ENCODE data around the gene TPRG1L.
"Not testable (repeated sequence)": the region's sequence is repeated elsewhere in the genome, so short reads cannot be mapped to it uniquely, and the experiment has no call there.

TPRG1L gene

GRCh38 chr1:3609769-3610526, 14.9 kb upstream of the TPRG1L start:
- DNase-seq = no peak

GRCh38 chr1:3610527-3611169, 14.2 kb upstream of the TPRG1L start:
- DNase-seq = no peak

GRCh38 chr1:3611170-3612019, 13.4 kb upstream of the TPRG1L start, which contains the start of gene MEGF6:
Gene MEGF6, minus strand, starts transcription at chr1:3611508. Its CDS starts 240 bp downstream, at chr1:3611268.
- no peak for DNase-seq

DNA sequence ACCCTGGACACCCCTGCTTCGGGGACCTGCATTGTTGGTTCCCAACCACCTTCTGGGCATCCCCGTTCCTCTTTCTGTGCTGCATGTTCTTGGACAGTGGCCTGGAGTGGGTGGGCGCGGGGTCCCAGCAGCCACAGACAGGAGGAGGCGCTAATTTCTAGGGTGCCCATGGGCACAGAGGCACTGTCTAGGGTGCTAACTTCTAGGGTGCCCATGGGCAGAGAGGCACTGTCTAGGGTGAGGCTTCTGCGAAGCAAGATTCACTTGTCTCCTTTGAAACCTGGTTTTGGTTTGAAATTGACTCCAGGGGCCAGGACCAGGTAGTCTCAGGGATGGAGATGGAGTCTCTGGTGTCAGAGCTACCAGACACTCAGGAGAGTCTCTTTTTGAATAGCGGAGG, 12.7 kb upstream of the TPRG1L start:
- no peak for DNase-seq

DNA sequence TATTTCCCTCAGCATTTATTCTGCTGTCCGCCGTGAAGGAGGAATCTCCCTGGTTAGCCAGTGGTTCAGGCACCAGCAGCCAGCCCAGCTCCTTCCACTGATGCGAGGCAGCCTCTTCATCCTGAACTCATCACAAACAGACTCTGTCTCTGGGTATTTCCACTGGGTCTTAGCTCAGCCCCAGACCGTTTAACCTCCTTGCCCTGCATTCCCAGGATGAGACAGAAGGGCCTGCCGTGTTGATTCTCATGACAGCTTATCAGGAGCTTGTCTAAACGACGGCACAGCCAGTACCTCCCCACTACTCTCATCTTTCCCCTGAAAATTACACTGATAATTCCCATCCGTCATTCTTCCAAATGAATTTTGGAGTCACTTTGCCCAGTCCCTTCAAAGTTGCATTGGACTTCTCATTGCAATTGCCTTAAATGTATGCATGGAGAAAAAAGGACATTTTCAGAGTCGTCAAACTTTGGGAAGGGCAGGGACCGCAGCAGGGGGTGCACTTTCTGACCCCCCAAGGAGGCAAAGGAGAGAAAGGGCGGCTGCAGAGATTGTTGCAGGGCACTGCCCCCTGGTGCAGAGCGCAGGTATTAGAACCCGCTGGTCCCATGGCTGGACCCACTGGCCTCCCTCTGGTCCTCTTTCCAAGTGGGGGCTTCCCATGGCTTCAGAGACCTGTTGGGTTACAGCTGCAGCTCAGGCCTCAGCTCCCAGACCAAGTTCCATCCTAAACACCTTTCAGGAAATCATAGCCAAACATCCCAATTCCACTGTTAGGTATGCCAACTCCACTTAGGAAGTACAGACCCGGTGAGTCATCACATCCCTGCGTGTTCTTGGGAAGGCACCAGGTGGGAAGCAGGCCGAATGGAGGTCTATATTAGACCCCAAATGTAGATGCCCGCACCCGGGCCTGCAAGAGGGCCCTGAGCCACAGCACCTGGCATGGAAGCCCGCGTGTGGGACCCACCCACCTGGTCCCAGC, 9.8 kb upstream of the TPRG1L start:
- DNase-seq = no peak

DNA sequence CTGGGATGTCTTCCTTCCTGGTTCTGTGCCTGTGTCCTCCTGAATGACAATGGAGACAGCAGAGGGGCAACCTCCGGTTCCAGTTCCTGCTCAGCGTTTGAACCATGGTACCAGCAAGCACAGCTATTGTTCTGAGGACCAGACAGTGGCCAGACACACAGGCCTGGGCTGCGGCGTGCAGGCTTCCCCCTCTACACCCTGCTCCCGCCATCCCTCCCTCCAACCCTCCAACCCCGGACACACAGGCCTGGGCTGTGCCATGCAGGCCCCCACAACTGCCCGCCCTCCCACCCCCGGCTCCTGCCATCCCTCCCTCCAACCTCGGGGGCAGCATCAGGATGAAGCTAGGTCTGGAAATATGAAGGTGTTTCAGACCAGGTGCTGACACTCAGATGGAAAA, 8.0 kb upstream of the TPRG1L start:
- DNase-seq = no peak

DNA sequence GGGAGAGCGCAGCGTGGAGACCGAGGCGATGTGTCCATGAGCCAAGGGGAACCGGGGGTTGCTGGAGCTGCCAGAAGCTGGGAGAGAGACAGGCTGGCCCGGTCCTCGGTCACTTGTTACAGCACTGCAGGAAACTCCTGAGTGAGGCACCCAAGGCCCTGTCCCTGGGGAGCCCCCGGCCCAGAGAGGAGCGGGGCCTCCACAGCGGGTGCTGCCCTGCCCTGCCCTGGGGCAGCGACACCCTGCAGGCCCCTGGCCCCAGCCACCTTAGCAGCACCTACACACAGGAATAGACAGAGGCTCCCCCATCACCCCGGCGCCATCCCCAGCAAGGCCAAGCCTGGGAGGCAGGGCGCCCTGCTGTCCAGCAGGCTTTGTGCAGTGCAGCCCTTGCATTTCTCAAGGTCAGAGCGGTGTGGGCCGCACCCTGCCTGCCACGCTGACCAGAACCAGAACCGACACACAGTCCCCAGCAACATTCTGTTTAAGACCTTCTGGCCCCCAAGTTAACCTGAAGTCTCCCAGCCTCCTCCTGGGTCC, 6.9 kb upstream of the TPRG1L start:
- DNase-seq = no peak

DNA sequence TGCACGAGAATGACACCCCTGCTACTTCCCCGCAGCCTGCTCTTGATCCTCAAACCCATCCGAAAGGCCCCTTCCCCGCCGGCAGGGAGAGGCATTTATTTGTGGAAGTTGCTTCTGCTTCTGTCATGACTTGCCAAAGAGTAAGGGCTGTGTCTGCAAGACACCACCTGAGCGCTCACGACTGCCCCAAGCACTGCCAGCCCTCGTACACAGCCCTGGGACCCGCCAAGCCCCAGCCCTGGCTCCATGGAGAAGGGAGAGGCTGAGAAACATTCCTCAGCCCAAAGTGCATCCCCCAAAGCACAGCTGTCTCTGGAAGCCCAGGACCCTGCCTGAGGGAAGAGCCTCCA, 6.3 kb upstream of the TPRG1L start:
- no peak for DNase-seq

GRCh38 chr1:3618881-3619671, 5.7 kb upstream of the TPRG1L start:
- DNase-seq = no peak

GRCh38 chr1:3620708-3621107, 4.1 kb upstream of the TPRG1L start:
- DNase-seq = no peak

DNA sequence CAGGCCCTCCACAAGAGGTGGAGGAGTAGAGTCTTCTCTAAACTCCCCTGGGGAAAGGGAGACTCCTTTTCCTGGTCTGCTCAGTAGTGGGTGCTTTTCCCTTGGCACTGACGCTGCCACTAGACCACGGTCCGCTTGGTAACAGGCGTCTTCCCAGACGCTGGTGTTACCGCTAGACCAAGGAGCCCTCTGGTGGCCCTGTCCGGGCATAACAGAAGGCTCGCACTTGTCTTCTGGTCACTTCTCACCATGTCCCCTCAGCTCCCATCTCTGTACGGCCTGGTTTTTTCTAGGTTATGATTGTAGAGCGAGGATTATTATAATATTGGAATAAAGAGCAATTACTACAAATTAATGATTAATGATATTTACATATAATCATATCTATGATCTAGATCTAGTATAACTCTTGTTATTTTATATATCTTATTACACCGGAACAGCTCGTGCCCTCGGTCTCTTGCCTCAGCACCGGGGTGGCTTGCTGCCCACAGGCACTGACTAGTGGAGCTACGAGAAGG, 3.6 kb upstream of the TPRG1L start:
- DNase-seq = not testable (repeated sequence)

DNA sequence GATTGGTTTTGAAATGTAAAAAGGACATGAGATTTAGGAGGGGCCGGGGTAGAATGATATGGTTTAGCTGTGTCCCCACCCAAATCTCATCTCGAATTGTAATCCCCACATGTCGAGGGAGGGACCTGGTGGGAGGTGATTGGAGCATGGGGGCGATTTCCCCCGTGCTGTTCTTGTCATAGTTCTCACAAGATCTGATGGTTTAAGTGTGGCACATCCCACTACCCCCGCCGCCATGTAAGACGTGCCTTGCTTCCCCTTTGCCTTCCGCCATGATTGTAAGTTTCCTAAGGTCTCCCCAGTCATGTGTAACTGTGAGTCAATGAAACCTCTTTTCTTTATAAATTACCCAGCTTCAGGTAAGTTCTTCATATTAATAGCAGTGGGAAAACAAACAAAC, 2.7 kb upstream of the TPRG1L start:
- not testable (repeated sequence) for DNase-seq

DNA sequence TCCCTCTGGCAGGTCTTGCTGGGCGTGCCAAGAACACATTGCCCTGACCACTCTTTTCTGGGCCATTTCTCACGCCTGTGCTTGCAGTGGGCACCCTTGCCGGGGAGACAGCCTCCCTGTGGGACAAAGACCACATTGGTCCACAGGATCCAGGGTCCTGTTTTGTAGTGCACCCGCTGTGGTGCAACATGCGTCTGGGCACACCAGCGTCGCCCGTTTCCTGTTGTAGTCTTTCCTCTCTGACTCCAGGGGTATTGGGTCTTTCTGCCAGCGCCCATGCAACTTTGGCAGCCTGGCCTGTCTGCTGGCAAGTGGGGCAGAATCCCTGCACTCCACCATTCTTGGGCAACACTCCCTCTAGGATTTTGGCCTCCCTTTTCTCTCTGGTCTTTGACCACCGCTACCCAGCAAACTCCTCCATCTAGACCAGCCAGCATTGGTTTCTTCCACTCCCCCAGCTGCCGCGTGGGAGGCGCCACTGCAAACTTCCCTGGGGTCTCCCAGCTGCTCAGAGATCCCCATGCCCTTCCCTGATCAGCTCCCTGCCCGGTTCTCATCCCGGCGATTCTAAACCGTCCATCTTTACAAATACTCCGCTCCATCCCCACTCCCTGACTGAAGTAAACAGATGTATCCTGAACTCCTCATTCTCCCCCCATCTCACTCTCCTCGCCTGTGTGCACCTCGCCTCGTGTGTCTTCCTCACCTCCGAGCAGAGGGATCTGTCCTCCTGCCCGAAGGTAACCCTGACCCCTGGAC, 1.2 kb upstream of the TPRG1L start:
- DNase-seq = no peak

DNA sequence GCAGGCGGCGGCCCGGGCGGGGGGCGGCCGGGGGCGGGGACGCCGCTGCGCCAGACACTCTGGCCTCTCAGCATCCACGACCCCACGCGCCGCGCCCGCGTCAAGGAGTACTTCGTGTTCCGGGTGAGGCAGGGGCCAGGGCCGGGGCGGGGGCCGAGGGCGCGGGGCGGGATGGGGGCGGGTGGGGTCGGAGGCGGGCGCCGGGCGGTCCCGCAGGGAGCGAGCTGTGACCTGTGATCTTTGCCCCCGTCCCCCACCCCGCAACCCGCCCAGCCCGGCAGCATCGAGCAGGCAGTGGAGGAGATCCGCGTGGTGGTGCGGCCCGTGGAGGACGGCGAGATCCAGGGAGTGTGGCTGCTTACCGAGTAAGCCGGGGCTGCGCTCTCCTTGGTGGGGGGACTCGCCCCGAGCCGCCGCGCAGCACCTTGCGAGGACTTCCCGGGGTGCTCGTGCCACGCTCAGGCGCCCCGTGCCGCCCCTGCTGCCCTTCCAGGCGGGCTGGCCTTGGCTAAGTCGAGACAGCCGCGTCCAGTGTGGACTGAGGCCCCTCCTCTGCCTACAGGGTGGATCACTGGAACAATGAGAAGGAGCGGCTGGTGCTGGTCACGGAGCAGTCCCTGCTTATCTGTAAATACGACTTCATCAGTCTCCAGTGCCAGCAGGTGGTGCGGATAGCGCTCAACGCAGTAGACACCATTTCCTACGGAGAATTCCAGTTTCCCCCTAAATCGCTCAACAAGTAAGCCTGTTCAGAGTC, 514 bp downstream of the TPRG1L start:
- DNase-seq = no peak

DNA sequence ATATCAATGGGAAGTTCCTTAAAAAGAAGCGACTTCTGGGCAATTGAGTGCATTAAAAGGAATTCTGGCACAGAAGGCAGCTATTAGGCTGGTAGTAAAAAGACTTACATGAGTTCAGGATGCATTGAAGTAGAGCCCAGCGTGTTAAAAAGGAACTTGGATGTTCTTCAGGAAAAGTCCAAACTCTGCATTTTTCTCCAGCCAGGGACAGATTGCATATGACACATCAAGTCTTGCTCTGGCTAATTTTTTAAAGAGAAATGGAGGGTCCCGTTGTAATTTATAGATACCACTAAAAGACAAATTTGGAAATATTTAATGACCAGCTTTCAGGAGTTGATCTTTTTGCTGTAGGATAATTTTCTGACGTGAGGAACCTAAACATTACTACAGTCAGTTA, 1.2 kb downstream of the TPRG1L start:
- no peak for DNase-seq

DNA sequence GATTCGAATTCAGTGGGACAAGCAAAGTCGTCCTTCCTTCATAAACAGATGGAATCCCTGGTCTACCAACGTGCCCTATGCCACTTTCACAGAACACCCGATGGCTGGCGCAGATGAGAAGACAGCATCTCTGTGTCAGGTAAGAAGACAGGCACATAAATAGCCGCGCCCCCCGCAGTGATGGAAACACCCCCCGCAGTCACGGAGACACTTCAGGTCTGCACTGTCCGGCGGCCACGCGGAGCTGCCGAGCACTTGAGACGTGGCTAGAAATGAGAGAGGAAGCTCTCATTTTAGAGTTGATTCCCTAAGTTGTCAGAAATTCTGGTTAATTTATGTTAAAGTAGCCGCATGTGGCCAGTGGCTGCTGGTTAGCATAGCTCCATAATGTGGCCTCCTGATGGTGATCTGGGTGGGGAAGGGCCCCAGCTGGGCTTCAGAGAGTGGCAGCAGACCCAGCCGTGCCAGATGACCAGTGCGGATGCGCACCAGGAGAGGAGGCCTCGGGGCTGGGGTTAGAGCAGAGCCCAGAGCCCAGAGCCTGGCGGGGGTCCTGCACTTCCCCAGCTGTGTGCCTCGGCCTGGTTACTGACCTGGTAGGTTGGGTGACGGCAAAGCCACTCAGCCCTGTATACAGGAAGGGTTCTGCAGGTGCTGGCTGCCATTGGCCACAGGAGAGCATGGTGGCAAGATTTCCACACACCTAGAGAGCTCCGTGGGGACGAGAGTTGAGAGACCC, 2.9 kb downstream of the TPRG1L start:
- no peak for DNase-seq

DNA sequence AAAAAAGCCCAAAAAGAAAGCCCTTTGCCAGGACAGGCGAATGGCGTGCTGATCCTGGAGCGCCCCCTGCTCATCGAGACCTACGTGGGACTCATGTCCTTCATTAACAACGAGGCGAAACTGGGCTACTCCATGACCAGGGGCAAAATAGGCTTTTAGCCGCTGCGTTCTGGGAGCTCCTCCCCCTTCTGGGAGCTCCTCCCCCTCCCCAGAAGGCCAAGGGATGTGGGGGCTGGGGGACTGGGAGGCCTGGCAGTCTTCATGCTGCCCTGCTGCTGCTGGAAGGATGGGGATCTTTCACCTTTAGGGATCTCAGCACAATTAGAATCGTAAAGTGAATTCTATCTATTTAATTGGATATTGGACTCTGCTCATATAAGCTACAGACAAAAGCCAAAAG, 3.6 kb downstream of the TPRG1L start:
- DNase-seq = no peak

DNA sequence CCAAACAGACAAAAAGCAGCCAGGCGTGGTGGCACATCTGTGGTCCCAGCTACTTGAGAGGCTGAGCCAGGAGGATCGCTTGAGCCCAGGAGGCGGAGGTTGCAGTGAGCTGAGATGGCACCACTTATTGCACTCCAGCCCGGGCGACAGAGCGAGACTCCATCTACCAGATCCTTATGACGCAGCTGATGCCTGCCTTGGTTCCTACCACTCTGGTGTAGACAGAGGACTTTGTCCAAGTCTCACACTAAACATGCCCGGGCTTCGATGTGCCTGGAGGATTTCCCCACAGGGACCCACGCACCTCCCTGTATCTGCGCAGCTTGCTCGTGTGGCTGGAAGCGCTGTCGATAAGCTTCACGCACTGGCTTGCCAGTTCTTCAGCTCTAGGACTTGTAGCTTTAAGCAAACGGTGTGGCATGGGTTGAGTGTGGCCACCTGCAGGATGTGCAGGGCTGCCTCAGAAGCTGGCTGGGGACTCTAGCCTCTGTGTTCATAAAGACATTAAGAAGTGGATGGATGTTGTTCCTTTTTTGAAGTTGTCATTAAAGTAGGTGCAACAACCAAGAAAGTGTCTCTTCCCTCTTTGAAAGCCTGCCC, 4.8 kb downstream of the TPRG1L start:
- DNase-seq = no peak
